Measurements from ENCODE around the gene AMH.

AMH gene

GRCh38 chr19:2226051-2226839 is 22.9 kb upstream of the AMH start:
- Histone ChIP-seq H3F3A (ENCODE audit: low read depth) (no peaks in the 10 kb centered on the region), H3K9ac (ENCODE audit: low read depth, low read length, poor library complexity, severe bottlenecking) (no peak overlapping the region), H4K20me1 (ENCODE audit: insufficient read depth, low read length, poor library complexity, severe bottlenecking) (no peaks in the 10 kb centered on the region), H3K9me3 (ENCODE audit: insufficient read depth, low read depth, low read length) (no peaks in the 10 kb centered on the region), H3K36me3 (ENCODE audit: insufficient read depth, low read length) (peaks cover 81% of the 10 kb centered on the region; the same call in 1 of the 2 replicates), H3K4me2 (ENCODE audit: low read depth, low read length, poor library complexity, severe bottlenecking) (no peak overlapping the region), H3K9me2 (replicated peaks; ENCODE audit: low read depth, low read length) (no peaks in the 10 kb centered on the region), H3K4me1 (ENCODE audit: insufficient read depth, low read length, poor library complexity, severe bottlenecking) (no peaks in the 10 kb centered on the region), H3K4me3 (ENCODE audit: low read length, poor library complexity, severe bottlenecking) (no peak overlapping the region), H3K27me3 (ENCODE audit: insufficient read depth, low read length, poor library complexity, severe bottlenecking) (no peaks in the 10 kb centered on the region), H3K79me2 (ENCODE audit: insufficient read depth, low read length) (no peaks in the 10 kb centered on the region), H2AFZ (ENCODE audit: low read length) (no peak overlapping the region)
- TF ChIP-seq, protein P1, sequence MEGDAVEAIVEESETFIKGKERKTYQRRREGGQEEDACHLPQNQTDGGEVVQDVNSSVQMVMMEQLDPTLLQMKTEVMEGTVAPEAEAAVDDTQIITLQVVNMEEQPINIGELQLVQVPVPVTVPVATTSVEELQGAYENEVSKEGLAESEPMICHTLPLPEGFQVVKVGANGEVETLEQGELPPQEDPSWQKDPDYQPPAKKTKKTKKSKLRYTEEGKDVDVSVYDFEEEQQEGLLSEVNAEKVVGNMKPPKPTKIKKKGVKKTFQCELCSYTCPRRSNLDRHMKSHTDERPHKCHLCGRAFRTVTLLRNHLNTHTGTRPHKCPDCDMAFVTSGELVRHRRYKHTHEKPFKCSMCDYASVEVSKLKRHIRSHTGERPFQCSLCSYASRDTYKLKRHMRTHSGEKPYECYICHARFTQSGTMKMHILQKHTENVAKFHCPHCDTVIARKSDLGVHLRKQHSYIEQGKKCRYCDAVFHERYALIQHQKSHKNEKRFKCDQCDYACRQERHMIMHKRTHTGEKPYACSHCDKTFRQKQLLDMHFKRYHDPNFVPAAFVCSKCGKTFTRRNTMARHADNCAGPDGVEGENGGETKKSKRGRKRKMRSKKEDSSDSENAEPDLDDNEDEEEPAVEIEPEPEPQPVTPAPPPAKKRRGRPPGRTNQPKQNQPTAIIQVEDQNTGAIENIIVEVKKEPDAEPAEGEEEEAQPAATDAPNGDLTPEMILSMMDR (conservative IDR thresholded peaks at IDR 0.05; ENCODE audit: low read length): no peak
- TF ChIP-seq EZH2phosphoT487 (IDR thresholded peaks at IDR 0.05; ENCODE audit: borderline replicate concordance): no peak

GRCh38 chr19:2226840-2227360 is 22.2 kb upstream of the AMH start:
- Histone ChIP-seq H3K79me2 (ENCODE audit: insufficient read depth, low read length) (no peaks in the 10 kb centered on the region), H3K4me1 (ENCODE audit: insufficient read depth, low read length, poor library complexity, severe bottlenecking) (no peaks in the 10 kb centered on the region), H3K9me2 (replicated peaks; ENCODE audit: low read depth, low read length) (no peaks in the 10 kb centered on the region), H3F3A (ENCODE audit: low read depth) (no peaks in the 10 kb centered on the region), H4K20me1 (ENCODE audit: insufficient read depth, low read length, poor library complexity, severe bottlenecking) (no peaks in the 10 kb centered on the region), H3K4me2 (ENCODE audit: low read depth, low read length, poor library complexity, severe bottlenecking) (no peak overlapping the region), H3K36me3 (ENCODE audit: insufficient read depth, low read length) (peaks cover 75% of the 10 kb centered on the region; the same call in 1 of the 2 replicates), H3K9me3 (ENCODE audit: insufficient read depth, low read depth, low read length) (no peaks in the 10 kb centered on the region), H3K27me3 (ENCODE audit: insufficient read depth, low read length, poor library complexity, severe bottlenecking) (no peaks in the 10 kb centered on the region), H3K4me3 (ENCODE audit: low read length, poor library complexity, severe bottlenecking) (no peak overlapping the region), H2AFZ (ENCODE audit: low read length) (no peak overlapping the region), H3K9ac (ENCODE audit: low read depth, low read length, poor library complexity, severe bottlenecking) (no peak overlapping the region)
- TF ChIP-seq EZH2phosphoT487 (IDR thresholded peaks at IDR 0.05; ENCODE audit: borderline replicate concordance): no peak
- TF ChIP-seq, protein P1 (conservative IDR thresholded peaks at IDR 0.05; ENCODE audit: low read length): no peak

GRCh38 chr19:2227415-2228156 is 21.5 kb upstream of the AMH start:
- no peaks in the 10 kb centered on the region for H3K9me2 ChIP-seq (replicated peaks; ENCODE audit: low read depth, low read length)
- no peaks in the 10 kb centered on the region for H3K27me3 ChIP-seq (ENCODE audit: insufficient read depth, low read length, poor library complexity, severe bottlenecking)
- H3K36me3 ChIP-seq (ENCODE audit: insufficient read depth, low read length): peaks cover 69% of the 10 kb centered on the region; the same call in 1 of the 2 replicates
- no peak overlapping the region for H3K4me3 ChIP-seq (ENCODE audit: low read length, poor library complexity, severe bottlenecking)
- H3F3A ChIP-seq (ENCODE audit: low read depth): no peaks in the 10 kb centered on the region
- TF ChIP-seq, protein P1 (conservative IDR thresholded peaks at IDR 0.05; ENCODE audit: low read length): no peak
- TF ChIP-seq EZH2phosphoT487 (IDR thresholded peaks at IDR 0.05; ENCODE audit: borderline replicate concordance): no peak
- no peak overlapping the region for H3K9ac ChIP-seq (ENCODE audit: low read depth, low read length, poor library complexity, severe bottlenecking)
- H2AFZ ChIP-seq (ENCODE audit: low read length): no peak overlapping the region
- no peaks in the 10 kb centered on the region for H3K79me2 ChIP-seq (ENCODE audit: insufficient read depth, low read length)
- H3K4me1 ChIP-seq (ENCODE audit: insufficient read depth, low read length, poor library complexity, severe bottlenecking): no peaks in the 10 kb centered on the region
- no peak overlapping the region for H3K4me2 ChIP-seq (ENCODE audit: low read depth, low read length, poor library complexity, severe bottlenecking)
- no peaks in the 10 kb centered on the region for H4K20me1 ChIP-seq (ENCODE audit: insufficient read depth, low read length, poor library complexity, severe bottlenecking)
- H3K9me3 ChIP-seq (ENCODE audit: insufficient read depth, low read depth, low read length): no peaks in the 10 kb centered on the region

All from Loucy (cell line).